GM21526 (cell line): ENCODE data around the gene TBC1D2B.

Experiments
- ATAC-seq: cut with Tn5 transposase; IDR thresholded peaks from one replicate; pipeline ENCODE4 v1.9.1; 2021; ENCODE audit warnings: moderate library complexity; ENCODE audit not compliant: unreplicated experiment, low FRiP score

TBC1D2B gene

GRCh38 chr15:78037779-78038305 lies 39.7 kb downstream of the TBC1D2B start:
- ATAC-seq: no peak

DNA sequence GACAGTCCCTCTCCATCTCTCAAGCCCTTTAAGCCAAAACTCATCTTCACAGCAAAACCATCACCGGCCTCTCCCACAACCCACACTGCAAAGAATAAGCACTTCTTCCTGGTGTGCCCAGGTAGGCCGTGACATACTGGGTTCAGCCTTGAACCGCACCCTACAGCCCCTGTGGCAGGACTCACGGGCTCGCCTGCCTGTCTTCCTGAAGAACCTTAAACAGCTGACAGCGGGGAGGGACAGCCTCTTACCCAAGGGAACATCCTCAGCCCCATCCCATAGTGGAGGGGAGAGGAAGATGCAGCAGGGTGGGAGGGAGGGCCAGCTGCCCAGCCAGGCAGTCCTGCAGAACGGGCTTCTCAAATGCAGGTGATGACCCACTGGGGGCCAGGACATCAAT lies 40.2 kb downstream of the TBC1D2B start:
- ATAC-seq: no peak

DNA sequence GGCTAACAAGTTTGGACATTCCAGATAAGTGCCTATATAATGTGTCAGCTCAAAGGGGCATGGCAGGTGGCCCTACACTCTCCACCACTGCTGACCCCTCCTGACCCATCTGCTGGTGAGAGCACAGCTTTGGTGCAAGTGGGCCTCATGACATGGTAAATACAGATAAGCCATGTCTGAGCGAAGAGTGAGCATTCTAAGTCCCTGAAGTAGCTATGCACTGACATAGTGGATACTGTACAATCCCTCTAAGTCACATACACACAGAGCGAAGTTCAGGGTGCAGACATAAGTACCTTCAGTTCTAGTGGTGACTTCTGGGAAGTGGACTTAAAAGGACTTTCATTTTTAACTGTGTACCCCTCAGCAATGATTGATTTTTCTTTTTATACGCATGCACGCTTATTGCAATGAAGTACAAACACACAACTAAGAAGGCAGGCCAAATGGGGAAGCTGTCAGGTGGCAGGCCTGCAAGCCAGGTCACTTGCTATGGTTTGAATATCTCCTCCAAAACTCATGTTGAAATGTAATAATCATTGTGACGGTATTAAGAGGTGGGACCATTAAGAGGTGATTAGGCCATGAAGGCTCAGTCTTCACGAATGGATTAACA lies 41.5 kb downstream of the TBC1D2B start:
- no peak for ATAC-seq

- no peak for ATAC-seq
Measured at GRCh38 chr15:78035321-78035751, 42.2 kb downstream of the TBC1D2B start.

GRCh38 chr15:78034495-78035191 lies 42.9 kb downstream of the TBC1D2B start:
- peak; percentile 68 for ATAC-seq

GRCh38 chr15:78033864-78034263 lies 43.6 kb downstream of the TBC1D2B start:
- no peak for ATAC-seq

DNA sequence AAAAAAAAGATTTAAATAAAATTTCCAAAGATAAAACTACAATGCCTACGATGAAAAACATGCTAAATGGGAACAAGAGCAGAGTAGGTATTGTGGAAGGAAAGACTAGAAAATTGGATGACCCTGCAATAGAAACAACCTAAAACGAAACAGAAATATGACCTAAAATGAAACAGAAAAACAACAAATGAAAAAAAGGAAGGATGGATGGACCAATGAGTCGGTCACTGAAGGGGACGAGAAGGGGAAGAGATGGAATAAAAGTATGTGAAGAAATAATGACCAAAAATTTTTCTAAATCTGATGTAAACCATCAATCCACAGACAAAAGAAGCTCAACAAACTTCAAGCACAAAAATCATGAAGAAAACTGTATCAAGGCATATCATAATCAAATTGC lies 44.8 kb downstream of the TBC1D2B start:
- no peak for ATAC-seq

- ATAC-seq: no peak
Measured at GRCh38 chr15:78024883-78025282, 52.6 kb downstream of the TBC1D2B start.

GRCh38 chr15:78024519-78024870 lies 53.0 kb downstream of the TBC1D2B start:
- ATAC-seq: no peak

- ATAC-seq: no peak
Measured at GRCh38 chr15:78023865-78024518, 53.5 kb downstream of the TBC1D2B start.

DNA sequence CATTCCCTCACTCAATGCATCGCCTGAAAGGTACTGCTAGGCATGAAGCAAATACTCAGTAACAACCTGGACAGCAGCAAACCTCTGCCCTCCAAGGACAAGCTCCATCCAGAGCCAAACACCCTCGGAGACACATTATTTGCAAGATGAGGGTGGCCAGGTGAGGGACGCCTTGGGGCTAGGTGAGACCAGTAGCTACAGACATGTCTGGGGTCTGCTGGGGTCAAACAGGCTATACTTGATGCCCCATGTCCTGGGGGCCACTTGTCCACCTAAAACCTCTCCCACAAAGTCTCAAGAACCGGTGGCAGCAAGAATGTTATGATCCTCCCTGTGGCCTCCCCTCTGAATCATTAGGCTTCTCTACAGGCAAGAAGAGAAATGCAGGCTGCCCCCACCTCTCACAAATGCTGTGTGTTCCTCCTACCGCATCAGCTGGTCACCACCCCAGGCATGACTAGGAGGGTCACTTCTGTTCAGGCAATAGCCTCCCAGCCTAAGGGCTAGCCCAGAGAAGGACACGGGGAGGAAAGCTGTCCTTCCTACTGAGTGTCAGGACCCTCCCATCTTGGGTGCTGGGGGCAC lies 54.3 kb downstream of the TBC1D2B start:
- ATAC-seq: no peak

GRCh38 chr15:78021761-78022160 lies 55.8 kb downstream of the TBC1D2B start:
- no peak for ATAC-seq

GRCh38 chr15:78020007-78020406 lies 57.5 kb downstream of the TBC1D2B start:
- ATAC-seq: no peak

DNA sequence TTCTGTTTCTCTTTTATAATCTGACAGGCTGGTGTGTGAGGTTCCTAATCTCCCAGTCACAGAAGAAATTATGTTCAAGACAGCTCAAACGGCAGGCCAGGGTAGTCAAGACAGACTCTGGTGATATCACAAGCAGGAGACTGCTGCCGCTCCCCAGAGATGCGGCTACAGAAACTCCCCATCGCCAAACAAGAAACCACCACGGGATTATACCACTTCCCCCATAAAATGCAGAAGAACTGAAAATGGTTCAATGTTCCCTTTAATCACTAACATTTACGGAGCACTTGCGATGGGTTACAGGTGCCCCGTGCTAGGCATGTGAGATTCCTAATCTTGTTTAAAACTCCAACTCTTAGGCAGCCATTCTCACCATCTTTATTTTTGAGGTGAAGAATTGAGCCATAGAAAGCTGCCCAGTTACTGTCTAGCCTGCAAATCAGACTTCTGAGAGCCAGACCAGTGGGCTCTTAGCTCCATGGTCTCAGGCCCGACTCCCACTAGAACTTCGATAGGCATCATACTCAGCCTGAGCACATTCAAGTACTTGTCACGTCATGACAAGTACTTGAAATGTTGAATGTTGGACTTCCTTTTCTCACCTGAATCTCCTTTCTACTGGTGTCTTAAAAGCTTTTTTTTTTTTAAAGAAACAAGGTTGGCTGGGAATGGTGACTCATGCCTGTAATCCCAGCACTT lies 58.4 kb downstream of the TBC1D2B start:
- ATAC-seq: no peak

- no peak for ATAC-seq
Measured at GRCh38 chr15:78018445-78018844, 59.1 kb downstream of the TBC1D2B start.

- no peak for ATAC-seq
Measured at GRCh38 chr15:78016860-78017259, 60.7 kb downstream of the TBC1D2B start.

- ATAC-seq: no peak
Measured at GRCh38 chr15:78012643-78013077, 64.9 kb downstream of the TBC1D2B start.

- no peak for ATAC-seq
Measured at GRCh38 chr15:78010067-78010466, 67.4 kb downstream of the TBC1D2B start.

GRCh38 chr15:78007964-78008886 lies 69.3 kb downstream of the TBC1D2B start:
- no peak for ATAC-seq
